Type B pancreatic cell (in vitro differentiated cells): ENCODE data around the gene FOXF1. TPM values are rescaled to one million over a fixed set of nuclear protein-coding genes. Genes with fewer than 3 reads are reported as not detected.

Source experiments
- DNase-seq: peaks from one replicate; pipeline ENCODE4 v3.0.0; 2021; ENCODE audit warnings: mixed read lengths; ENCODE audit not compliant: unreplicated experiment; ENCODE audit errors: extremely low spot score
- H3K27ac Mint-ChIP-seq: 2 replicates; pipeline ENCODE4 v1.8.0; 2021; ENCODE audit warnings: mild to moderate bottlenecking, mixed read lengths
- H3K27me3 Mint-ChIP-seq: 2 replicates; pipeline ENCODE4 v1.8.0; 2021; ENCODE audit warnings: mixed read lengths
- H3K36me3 Mint-ChIP-seq: 2 replicates; pipeline ENCODE4 v1.8.0; 2021; ENCODE audit warnings: mixed read lengths
- H3K4me1 Mint-ChIP-seq: one replicate; pipeline ENCODE4 v1.8.0; 2021; ENCODE audit warnings: mixed read lengths; ENCODE audit not compliant: unreplicated experiment
- H3K4me3 Mint-ChIP-seq: 2 replicates; pipeline ENCODE4 v1.8.0; 2021; ENCODE audit warnings: mild to moderate bottlenecking, mixed read lengths
- H3K9me3 Mint-ChIP-seq: 2 replicates; pipeline ENCODE4 v1.8.0; 2021; ENCODE audit warnings: mixed read lengths
- CTCF ChIP-seq: fragments of 200-600 bp; sonication (generic); conservative IDR thresholded peaks from 2 replicates; pipeline ENCODE4 v1.5.0; 2021; ENCODE audit warnings: antibody characterized with exemption, mild to moderate bottlenecking
- total RNA-seq: library from RNA; stranded (reverse); gene quantifications from 2 replicates; pipeline ENCODE4 v1.2.1, GENCODE V29; 2021; ENCODE audit warnings: low replicate concordance

FOXF1 gene
- total RNA-seq, 1 donor from 2014 or later, result 3.4 TPM

- Mint-ChIP-seq H3K36me3 (no peaks in the 10 kb centered on the region), H3K9me3 (no peaks in the 10 kb centered on the region), H3K4me3 (no peak overlapping the region), H3K27me3 (peaks cover 81% of the 10 kb centered on the region), H3K4me1 (no peaks in the 10 kb centered on the region), H3K27ac (no peak overlapping the region)
- TF ChIP-seq CTCF, result no peak
- no peak for DNase-seq
Measured at GRCh38 chr16:86521236-86522197, 11.2 kb downstream of the FOXF1 start.

GRCh38 chr16:86522634-86523033, 12.3 kb downstream of the FOXF1 start:
- no peak for DNase-seq
- H3K9me3 Mint-ChIP-seq, result no peaks in the 10 kb centered on the region
- H3K27me3 Mint-ChIP-seq, result peaks cover 78% of the 10 kb centered on the region
- TF ChIP-seq CTCF, result no peak
- H3K4me1 Mint-ChIP-seq, result peaks cover under 1% of the 10 kb centered on the region
- no peak overlapping the region for H3K4me3 Mint-ChIP-seq
- H3K36me3 Mint-ChIP-seq, result no peaks in the 10 kb centered on the region
- H3K27ac Mint-ChIP-seq, result no peak overlapping the region

- TF ChIP-seq CTCF, result no peak
- Mint-ChIP-seq H3K4me1 (peaks cover 4% of the 10 kb centered on the region), H3K36me3 (no peaks in the 10 kb centered on the region), H3K4me3 (no peak overlapping the region), H3K9me3 (no peaks in the 10 kb centered on the region), H3K27ac (no peak overlapping the region), H3K27me3 (peaks cover 76% of the 10 kb centered on the region)
- DNase-seq, result no peak
Measured at GRCh38 chr16:86523166-86523740, 12.9 kb downstream of the FOXF1 start.

GRCh38 chr16:86524029-86524428, 13.7 kb downstream of the FOXF1 start:
- no peak for DNase-seq
- no peaks in the 10 kb centered on the region for H3K36me3 Mint-ChIP-seq
- no peak overlapping the region for H3K27ac Mint-ChIP-seq
- H3K4me1 Mint-ChIP-seq, result peaks cover 4% of the 10 kb centered on the region
- H3K9me3 Mint-ChIP-seq, result no peaks in the 10 kb centered on the region
- H3K27me3 Mint-ChIP-seq, result peaks cover 68% of the 10 kb centered on the region
- no peak overlapping the region for H3K4me3 Mint-ChIP-seq
- no peak for TF ChIP-seq CTCF

GRCh38 chr16:86525696-86526095, 15.4 kb downstream of the FOXF1 start:
- H3K9me3 Mint-ChIP-seq, result no peaks in the 10 kb centered on the region
- peaks cover 4% of the 10 kb centered on the region for H3K4me1 Mint-ChIP-seq
- H3K36me3 Mint-ChIP-seq, result no peaks in the 10 kb centered on the region
- no peak overlapping the region for H3K4me3 Mint-ChIP-seq
- peaks cover 58% of the 10 kb centered on the region for H3K27me3 Mint-ChIP-seq
- no peak for TF ChIP-seq CTCF
- DNase-seq, result no peak
- H3K27ac Mint-ChIP-seq, result no peak overlapping the region
